SK-N-DZ (cell line): ENCODE measurements around the gene TSC2.
"Not testable (repeated sequence)": the region's sequence is repeated elsewhere in the genome, so short reads cannot be mapped to it uniquely, and the experiment has no call there.

Source experiments
- DNase-seq: peaks from one replicate; pipeline ENCODE4 v3.0.0-alpha.2; 2015; ENCODE audit warnings: low spot score

TSC2 gene

GRCh38 chr16:2104464-2104863 is 56.7 kb downstream of the TSC2 start:
- not testable (repeated sequence) for DNase-seq

DNA sequence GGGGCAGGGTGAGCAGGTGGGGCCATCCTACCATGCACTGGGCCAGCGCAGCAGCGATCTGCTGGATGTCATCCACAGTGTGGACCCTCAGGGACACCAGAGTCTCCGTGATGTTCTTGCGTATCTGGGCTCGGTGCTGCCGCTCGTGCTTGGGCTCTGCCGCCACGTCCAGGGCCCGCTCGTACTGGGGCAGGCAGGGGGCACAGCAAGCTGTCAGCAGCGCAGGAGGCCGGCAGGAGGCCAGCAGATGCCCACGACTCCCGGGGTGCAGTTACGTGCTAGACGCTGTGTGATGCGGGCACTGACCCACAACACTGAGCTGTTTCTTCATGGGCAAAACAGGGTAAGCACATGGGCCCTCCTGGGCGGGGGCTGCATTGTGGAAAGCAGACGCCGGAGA is 57.5 kb downstream of the TSC2 start:
- DNase-seq = not testable (repeated sequence)

GRCh38 chr16:2105769-2106168 is 58.0 kb downstream of the TSC2 start:
- peak; percentile 2 for DNase-seq

GRCh38 chr16:2106211-2106610 is 58.4 kb downstream of the TSC2 start:
- not testable (repeated sequence) for DNase-seq

DNA sequence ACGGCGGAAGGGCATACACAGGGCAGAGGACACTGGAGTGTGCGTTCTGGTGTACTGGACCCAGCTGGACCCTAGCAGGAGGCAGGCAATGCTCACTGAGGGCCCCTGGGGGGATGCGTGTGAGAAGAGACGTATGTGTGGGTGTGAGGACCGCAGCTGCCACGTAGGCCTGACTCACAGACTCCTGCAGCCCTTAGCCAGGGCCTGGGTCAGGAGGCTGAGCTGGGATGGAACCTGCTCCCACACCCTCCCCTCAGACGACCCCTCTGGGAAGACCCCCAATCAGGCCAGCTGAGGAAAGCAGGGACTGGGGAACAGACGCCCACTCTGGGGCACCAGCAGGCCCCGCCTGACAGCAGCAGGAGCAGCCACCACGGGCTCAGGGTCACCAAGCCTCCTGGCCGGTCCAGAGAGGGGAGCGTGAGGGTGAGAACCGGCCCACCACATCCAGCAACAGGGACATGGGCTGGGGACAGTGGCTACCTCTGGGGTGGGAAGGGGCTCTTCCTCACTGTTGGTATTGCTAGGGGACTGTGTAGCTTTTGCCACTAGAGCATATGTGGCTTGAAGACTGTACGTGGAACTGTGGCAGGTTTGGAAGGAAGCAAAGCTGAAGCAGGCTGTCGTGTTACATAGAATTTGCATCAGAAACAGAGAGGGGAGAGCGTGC is 59.5 kb downstream of the TSC2 start:
- DNase-seq = not testable (repeated sequence)

- not testable (repeated sequence) for DNase-seq
Measured at GRCh38 chr16:2107791-2108125, 60.0 kb downstream of the TSC2 start.

GRCh38 chr16:2108446-2109270 is 60.9 kb downstream of the TSC2 start:
- not testable (repeated sequence) for DNase-seq

- not testable (repeated sequence) for DNase-seq
Measured at GRCh38 chr16:2109271-2109580, 61.4 kb downstream of the TSC2 start.

- not testable (repeated sequence) for DNase-seq
Measured at GRCh38 chr16:2109872-2110271, 62.1 kb downstream of the TSC2 start.

GRCh38 chr16:2110332-2111008 is 62.7 kb downstream of the TSC2 start:
- DNase-seq = not testable (repeated sequence)

DNA sequence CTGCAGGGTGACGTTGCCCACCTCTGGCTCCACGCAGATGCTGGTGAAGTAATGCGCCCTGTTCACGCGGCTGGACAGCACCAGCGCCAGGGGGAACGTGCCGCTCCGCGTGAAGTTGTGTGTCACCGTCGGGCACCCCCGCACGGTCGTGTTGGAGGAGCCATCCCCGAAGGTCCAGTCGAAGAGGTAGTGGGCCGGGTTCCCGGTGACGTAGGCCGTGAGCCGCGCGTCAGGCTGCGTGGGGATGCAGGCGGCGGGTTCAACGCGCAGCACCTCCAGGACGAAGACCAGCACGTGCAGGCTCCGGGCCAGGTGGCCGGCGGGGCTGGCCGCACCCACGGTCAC is 63.2 kb downstream of the TSC2 start:
- DNase-seq = not testable (repeated sequence)

DNA sequence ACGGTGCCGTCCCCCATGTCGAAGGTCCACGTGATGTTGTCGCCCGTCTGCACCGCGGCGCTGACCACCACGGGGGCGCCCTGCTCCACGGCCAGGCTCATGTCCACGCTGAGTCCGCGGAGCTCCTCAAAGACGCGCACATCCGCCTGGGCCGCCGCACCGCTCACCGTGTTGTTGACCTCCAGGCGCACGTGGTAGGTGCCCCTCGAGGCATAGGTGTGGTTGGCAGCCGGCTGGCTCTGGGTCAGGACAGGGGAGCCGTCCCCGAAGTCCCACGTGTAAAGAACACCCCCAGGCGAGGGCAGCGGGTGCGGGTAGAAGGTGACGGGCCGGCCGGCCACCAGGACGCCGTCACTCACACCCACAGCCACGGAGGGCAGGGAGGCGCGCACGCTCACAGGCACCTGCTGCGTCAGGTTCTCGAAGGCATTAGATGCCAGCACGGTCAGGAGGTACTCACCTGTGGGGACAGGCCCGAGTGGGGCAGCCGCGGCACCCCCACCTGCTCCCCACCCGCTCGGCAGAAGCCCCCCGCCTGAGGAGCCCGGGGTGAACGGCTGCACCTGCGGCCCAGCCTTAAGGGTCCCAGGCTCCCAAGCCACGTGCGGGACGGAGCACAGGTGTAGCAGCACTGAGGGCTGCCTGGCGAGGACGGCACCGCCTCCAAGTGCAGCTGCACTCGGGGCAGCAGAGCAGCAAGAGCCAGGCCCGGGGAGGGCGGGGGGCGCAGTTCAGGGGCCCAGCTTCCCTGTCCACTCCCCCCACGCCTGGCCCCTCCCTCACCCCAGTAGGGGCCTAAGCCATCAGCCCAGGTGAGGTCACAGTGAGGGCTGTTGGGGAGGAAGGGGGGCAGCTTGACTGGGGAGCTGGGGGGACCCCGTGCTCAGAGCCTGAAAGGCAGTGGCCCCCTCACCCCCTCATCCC is 63.9 kb downstream of the TSC2 start:
- DNase-seq = not testable (repeated sequence)

- not testable (repeated sequence) for DNase-seq
Measured at GRCh38 chr16:2112539-2113106, 64.8 kb downstream of the TSC2 start.

- DNase-seq = not testable (repeated sequence)
Measured at GRCh38 chr16:2114225-2114624, 66.4 kb downstream of the TSC2 start.

GRCh38 chr16:2114885-2115590 is 67.3 kb downstream of the TSC2 start:
- not testable (repeated sequence) for DNase-seq

GRCh38 chr16:2115591-2115973 is 67.8 kb downstream of the TSC2 start:
- no peak for DNase-seq

DNA sequence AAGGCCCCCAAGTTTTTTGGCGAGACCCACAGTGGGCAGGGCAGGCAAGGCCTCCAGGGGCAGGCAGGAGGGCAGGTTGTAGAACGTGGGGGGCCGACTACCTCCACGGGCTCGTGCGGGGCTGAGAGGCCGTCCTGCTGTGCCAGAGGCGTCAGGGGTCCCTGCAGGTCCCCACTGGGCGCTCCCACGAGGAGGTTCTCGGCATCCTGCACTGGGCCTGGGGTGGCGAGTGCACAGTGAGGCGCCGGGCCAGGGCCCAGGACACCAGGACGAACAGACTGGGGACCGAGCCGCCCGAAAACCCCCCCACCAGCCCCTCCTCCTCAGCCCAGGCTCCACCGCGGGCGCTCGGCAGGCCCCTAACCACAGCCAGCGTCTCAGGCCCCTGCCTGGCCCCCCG is 68.6 kb downstream of the TSC2 start:
- DNase-seq = not testable (repeated sequence)

GRCh38 chr16:2117341-2117740 is 69.6 kb downstream of the TSC2 start:
- DNase-seq = not testable (repeated sequence)

DNA sequence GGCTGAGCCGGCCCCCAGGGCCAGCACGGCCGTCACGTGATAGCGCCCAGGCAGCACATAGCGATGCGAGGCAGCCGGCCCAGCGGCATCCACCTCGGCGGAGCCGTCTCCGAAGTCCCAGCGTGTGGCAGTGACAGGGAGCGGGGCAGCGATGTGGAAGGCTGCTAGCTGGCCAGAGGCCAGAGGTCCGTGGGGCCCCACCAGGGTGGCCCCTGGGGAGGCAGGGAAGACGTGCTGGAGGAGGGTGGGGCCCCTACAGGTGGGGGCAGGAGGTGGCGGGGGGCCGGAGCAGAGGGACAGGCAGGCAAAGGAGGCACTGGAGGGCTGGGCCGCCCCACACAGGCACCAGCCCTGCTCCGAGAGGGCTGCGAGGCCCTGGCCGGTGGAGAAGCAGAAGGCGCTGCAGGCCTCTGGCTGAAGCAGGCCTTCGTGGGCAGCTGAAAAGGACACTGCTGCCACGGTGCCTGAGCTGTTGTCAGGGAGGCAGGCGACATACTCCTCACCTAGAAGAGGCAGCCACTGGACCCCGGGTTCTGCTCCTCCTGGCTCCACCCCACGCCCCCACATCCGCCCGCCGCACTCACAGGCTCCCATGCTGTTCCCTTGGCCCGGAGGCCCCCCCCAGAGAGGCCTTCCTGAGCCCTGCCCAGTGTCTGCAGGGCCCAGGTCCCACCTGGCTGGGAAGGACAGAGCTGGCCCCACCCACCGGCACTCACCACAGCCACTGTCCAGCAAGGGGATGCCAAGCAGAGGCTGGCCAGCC is 70.4 kb downstream of the TSC2 start:
- not testable (repeated sequence) for DNase-seq

- peak; percentile 48 for DNase-seq
Measured at GRCh38 chr16:2121325-2121724, 73.5 kb downstream of the TSC2 start.
